Mucosa of stomach (tissue), 1 donor: ENCODE measurements around the gene ZBTB7B.
"Not testable (repeated sequence)": the region's sequence is repeated elsewhere in the genome, so short reads cannot be mapped to it uniquely, and the experiment has no call there.

Experiments
- H3K27me3 ChIP-seq: one replicate; pipeline ENCODE4 v1.7.0; 2013; ENCODE audit warnings: mild to moderate bottlenecking, low read length; ENCODE audit not compliant: control insufficient read depth, insufficient read depth
- H3K36me3 ChIP-seq: one replicate; pipeline ENCODE4 v1.7.0; 2013; ENCODE audit warnings: low read length; ENCODE audit not compliant: control insufficient read depth, insufficient read depth
- H3K4me1 ChIP-seq: one replicate; pipeline ENCODE4 v1.7.0; 2013; ENCODE audit warnings: mild to moderate bottlenecking, low read length; ENCODE audit not compliant: control insufficient read depth, insufficient read depth
- H3K4me3 ChIP-seq: one replicate; pipeline ENCODE4 v1.7.0; 2013; ENCODE audit warnings: low read length
- H3K9ac ChIP-seq: one replicate; pipeline ENCODE4 v1.7.0; 2013; ENCODE audit warnings: mild to moderate bottlenecking, low read length, moderate library complexity
- H3K9me3 ChIP-seq: one replicate; pipeline ENCODE4 v1.7.0; 2013; ENCODE audit warnings: mild to moderate bottlenecking, low read length, moderate library complexity; ENCODE audit not compliant: control insufficient read depth
- donor health status: Pancreatic carcinoma.

The ZBTB7B gene

DNA sequence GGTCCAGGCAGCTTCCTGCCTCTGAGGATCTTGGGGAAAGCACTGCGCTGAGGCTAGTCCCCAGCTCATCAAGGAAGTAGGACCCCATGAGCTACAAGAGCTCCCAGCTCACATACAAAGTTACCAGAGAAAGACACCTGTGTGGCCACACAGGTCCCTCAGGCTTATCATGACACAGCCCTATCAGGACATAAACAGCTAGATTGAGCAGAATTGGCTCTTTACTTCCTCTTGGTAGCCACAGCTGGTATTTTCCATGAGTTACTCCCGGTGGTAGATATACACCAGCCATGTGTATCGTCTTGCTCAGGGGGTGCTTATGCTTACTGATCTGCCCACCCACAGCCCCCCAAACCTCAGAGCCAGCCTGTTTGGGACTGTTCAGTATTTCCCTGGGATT is 8.0 kb upstream of the ZBTB7B start:
- H3K4me1 ChIP-seq = peaks cover 24% of the 10 kb centered on the region
- H3K9ac ChIP-seq = no peak overlapping the region
- H3K27me3 ChIP-seq = no peaks in the 10 kb centered on the region
- no peaks in the 10 kb centered on the region for H3K9me3 ChIP-seq
- no peak overlapping the region for H3K4me3 ChIP-seq
- H3K36me3 ChIP-seq = no peaks in the 10 kb centered on the region

DNA sequence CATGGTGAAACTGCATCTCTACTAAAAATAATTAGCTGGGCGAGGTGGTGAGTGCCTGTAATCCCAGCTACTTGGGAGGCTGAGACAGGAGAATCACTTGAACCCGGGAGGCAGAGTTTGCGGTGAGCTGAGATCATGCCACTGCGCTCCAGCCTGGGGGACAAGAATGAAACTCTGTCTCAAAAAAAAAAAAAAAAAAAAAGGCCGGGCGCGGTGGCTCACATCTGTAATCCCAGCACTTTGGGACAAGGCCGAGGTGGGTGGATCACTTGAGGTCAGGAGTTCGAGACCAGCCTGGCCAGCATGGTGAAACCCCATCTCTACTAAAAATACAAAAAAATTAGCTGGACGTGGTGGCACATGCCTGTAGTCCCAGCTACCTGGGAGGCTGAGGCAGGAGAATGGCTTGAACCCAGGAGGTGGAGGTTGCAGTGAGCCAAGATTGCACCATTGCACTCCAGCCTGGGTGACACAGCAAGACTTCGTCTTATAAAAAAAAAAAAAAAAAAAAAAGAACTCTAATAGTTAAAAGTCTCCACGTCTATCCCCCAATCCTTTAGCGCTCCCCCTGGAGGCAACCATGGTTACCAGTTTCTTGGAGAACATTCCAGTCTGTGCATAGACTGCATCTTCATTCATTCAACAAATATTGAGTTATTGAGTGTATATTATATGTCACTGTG is 7.2 kb upstream of the ZBTB7B start:
- not testable (repeated sequence) for H3K9ac ChIP-seq, H3K36me3 ChIP-seq, H3K9me3 ChIP-seq, H3K4me3 ChIP-seq, H3K27me3 ChIP-seq
- H3K4me1 ChIP-seq = peaks cover 31% of the 10 kb centered on the region

DNA sequence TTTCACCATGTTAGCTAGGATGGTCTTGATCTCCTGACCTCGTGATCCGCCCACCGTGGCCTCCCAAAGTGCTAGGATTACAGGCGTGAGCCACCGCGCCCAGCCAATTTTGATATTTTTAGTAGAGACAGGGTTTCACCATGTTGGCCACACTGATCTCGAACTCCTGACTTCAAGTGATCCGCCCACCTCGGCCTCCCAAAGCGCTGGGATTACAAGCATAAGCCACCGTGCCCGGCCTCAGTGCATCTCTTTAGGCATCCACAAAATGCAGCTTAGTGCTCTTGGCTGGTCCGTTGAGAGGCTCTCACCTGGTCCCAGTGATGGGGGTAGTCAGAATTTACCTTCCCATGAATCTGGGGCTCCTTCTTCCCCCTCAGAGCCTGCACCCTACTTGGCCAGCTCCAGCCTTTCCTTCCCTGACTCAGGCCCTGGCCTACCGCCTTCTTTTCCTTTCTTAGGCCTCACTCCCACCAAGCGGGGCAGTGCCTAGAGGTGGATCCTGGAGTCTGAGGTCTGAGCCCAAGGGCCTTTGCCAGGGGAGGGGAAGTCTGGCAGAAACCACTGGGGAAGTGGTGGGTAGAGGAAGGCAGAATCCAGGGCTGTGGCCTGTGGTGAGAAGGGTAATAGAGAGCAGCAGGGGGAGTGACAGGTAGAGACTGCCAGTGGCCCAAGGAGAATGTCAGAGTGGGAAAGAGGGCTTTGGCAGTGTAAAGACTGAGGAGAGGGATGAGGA is 5.5 kb upstream of the ZBTB7B start:
- Histone ChIP-seq H3K4me3 (no peak overlapping the region), H3K9me3 (no peaks in the 10 kb centered on the region), H3K36me3 (no peaks in the 10 kb centered on the region), H3K9ac (no peak overlapping the region), H3K4me1 (peaks cover 36% of the 10 kb centered on the region), H3K27me3 (no peaks in the 10 kb centered on the region)

DNA sequence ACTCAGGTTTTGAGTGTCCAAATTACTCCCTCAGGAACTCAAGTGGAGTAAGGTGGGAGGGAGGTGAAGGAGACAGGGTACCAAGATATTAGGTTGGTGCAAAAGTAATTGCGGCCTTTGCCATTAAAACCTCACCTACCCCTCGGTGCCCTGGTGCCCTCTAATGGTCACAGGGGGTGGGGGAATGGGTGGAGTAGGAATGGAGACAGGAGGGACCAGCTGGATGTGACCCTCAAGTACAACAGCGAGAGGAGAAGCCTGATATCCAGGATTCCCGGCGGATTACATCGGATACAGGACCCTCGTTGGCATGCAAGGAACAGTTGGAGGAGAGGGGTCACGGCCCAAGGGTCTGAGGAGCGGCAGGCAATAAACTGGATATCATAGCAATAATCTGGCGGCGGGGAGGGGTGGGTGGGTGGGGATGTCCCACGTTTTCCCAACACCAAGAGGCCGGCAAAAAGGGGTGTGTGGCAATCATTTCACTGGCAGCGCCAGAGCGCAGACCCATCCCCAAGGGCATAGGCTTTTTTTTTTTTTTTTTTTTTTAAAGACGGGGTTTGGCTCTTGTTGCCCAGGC is 4.3 kb upstream of the ZBTB7B start:
- H3K4me1 ChIP-seq = peaks cover 36% of the 10 kb centered on the region
- no peak overlapping the region for H3K4me3 ChIP-seq
- H3K9me3 ChIP-seq = no peaks in the 10 kb centered on the region
- no peaks in the 10 kb centered on the region for H3K27me3 ChIP-seq
- no peak overlapping the region for H3K9ac ChIP-seq
- no peaks in the 10 kb centered on the region for H3K36me3 ChIP-seq

DNA sequence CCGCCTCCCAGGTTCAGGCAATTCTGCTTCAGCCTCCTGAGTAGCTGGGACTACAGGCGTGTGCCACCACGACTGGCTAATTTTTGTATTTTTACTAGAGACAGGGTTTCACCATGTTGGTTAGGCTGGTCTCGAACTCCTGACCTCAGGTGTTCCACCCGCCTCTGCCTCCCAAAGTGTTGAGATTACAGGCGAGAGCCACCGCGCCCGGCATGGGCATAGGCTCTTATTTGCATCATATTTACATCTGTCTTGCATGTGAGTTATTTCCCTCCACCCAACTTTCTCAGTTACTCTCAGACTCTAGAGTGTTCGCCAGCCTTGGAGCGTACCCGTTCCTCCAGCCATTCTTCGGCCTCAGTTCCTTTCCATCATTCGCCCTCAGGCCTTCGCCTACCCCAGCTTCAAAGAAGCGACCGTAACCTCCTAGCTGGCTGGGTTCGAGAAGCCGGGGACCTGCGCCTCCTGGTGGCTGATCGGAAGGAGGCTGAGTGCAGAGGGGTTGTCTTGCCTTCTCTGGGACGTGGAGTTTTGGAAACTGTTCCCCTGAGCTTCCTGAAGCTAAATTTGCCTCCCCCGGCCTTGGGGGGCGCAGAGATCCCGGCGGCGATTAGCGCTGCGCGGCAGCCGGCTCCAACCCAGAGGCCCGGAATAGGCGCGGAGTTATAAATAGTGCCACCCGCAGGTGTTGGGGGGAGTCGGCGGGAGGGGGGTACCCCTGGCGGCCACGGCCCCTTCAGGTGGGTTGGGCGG is 3.6 kb upstream of the ZBTB7B start:
- Histone ChIP-seq H3K4me1 (peaks cover 30% of the 10 kb centered on the region), H3K36me3 (no peaks in the 10 kb centered on the region), H3K27me3 (no peaks in the 10 kb centered on the region), H3K9me3 (no peaks in the 10 kb centered on the region), H3K4me3 (no peak overlapping the region), H3K9ac (peak overlapping the region; percentile 38)

DNA sequence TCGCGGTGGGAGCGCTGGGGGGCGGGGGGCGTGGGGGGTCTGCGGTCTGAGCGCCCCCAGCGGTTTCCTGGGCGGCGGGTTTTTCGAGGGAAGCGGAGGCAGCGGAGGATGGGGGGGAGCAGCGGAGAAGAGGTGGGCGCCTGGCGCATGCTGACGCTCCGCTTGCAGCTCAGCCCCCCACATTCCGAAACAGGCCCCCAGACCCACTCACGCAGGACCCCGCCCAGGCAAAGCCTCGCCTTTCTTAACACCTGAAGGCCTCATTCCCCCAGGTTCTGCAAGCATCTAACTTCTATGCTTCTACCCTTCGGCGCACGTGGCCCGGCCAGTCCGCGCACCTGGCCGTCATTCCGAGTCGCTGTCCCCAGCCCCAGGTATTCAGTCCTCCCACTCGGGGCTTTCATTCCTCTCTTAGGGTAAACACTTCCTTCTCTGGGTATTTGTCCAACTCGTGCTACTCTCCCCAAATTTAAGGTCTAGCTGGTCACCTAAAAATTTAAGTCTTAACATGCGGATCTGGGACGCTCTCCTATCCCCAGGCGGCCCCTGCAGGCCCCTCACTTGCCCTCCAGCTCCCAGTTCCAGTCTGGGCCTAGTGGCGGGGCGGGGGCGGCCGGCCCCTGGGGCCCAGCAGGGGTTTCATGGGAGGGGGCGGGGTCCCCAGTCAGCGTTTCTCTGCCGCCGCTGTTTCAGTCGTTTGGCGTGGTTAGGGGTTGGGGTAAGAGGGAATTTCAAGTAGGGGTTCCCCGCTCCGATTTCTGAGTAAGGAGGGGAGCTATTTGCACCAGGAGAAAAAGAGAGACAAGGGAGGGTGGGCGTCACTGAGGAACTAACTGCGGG is 2.8 kb upstream of the ZBTB7B start:
- Histone ChIP-seq H3K4me3 (peak overlapping the region; percentile 63), H3K9me3 (no peaks in the 10 kb centered on the region), H3K9ac (peak overlapping the region; percentile 82), H3K4me1 (peaks cover 25% of the 10 kb centered on the region), H3K27me3 (no peaks in the 10 kb centered on the region), H3K36me3 (no peaks in the 10 kb centered on the region)

DNA sequence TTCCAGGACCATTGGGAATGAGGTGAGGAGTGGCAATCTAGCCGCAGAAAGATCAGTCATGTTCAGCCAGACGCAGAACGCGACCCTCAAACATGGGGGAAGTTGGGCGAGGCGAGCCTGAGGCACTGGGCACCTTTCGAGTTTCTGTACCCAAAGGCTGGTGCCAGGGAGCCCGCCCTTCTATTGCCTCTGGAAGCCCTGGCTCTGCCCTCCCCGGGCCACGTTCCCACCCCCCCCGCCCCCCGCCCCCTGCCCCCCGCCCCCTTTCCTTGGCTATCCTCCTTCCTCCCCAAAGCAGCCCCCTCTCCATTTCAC is 2.2 kb upstream of the ZBTB7B start:
- Histone ChIP-seq H3K27me3 (no peaks in the 10 kb centered on the region), H3K36me3 (no peaks in the 10 kb centered on the region), H3K9me3 (no peaks in the 10 kb centered on the region), H3K4me1 (peaks cover 29% of the 10 kb centered on the region), H3K9ac (peak overlapping the region; percentile 91), H3K4me3 (peak overlapping the region; percentile 94)

DNA sequence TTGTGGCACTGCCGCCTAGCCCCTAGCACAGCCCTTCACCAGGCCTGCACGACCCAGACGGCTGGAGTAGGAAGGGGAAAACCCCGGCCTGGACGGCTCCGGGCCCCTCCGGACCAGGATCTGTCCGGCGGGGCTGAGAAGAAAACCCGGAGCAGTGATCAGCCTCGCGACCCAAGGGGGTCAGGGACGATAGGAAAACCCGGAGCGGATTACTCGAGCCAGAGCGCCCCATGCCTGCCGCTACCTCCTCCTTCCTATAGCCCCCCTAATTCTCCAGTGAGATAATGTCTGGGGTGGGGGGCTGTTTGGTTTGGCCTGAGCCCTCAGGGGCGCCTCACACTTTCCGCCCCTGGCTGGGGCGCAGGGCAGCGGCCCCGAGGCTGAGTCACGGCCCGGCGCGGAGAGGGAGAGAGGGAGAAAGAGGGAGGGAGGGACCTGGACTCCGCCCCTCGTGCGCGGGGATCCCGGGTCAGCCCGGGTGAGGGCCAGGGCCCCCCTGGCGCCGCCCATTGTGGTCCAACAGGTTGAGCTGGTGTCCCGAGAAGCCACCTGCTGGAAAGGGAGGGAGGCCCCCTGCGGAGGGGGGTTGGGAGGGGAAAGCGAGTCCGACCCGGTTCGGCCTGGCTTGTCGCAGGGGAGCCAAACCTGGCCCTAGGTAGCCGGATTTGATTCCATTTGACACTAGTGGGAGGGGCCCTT is 1.7 kb upstream of the ZBTB7B start:
- peak overlapping the region; percentile 94 for H3K4me3 ChIP-seq
- H3K4me1 ChIP-seq = peaks cover 34% of the 10 kb centered on the region
- no peaks in the 10 kb centered on the region for H3K27me3 ChIP-seq

DNA sequence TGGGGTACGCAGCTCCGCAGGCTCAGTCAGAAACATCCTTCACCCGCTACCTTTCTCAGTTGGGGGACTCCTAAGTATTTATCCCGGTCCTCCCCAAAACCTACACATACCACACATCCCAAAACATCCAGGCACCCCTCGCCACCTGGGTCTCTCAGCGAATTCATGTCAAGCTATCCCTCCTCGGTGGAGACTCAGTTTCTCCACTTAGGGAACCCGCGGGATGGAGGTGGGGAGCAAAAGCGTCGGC is 1.3 kb upstream of the ZBTB7B start:
- Histone ChIP-seq H3K4me3 (peak overlapping the region; percentile 94), H3K4me1 (peaks cover 39% of the 10 kb centered on the region), H3K27me3 (no peaks in the 10 kb centered on the region), H3K36me3 (no peaks in the 10 kb centered on the region), H3K9me3 (no peaks in the 10 kb centered on the region), H3K9ac (peak overlapping the region; percentile 91)

More for the DNA sequence above, 1.7 kb upstream of the ZBTB7B start:
- Histone ChIP-seq H3K36me3 (no peaks in the 10 kb centered on the region), H3K9ac (peak overlapping the region; percentile 91), H3K9me3 (no peaks in the 10 kb centered on the region)

DNA sequence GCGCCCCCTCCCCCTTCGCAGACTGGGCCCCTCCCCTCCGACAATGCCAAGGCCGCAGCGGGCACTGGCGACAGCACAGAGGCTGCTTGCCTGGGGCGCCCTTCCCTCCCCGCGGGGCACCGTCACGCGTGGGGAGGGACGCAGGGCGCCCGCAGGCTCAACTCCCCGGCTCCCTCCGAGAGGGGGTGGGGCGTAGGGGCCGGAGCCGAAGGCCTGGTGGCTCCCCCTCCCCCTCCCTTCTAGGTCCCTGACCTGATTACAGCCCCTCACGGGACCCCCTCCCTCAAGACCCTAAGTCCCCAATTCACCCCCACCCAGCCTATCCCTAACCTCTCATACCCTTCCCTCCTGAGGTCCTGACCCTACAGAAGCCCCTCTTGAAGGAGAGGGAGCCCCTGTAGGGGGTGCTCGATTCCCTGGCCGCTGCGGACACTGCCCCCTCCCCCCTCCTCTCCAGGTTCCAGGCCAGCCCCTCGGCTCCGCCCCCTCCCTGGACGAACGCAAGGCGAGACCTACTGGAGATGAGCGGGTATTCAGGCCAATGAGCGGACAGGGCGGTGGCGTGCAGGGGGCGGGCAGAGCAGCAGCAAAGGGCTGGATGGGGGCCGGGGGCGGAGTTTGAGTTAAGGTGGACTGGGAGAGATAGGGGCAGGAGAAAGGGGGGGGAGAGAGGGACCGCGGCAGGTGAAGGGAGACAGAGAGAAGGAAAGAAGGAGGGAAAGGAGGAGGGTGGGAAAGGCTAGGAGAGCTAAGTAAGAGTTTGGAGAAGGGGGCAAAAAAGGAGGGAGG is 733 bp upstream of the ZBTB7B start:
- Histone ChIP-seq H3K9me3 (no peaks in the 10 kb centered on the region), H3K9ac (peak overlapping the region; percentile 91), H3K27me3 (no peaks in the 10 kb centered on the region), H3K36me3 (no peaks in the 10 kb centered on the region), H3K4me1 (peaks cover 44% of the 10 kb centered on the region), H3K4me3 (peak overlapping the region; percentile 94)
